Left kidney (tissue), 2 donors: Measurements from ENCODE around the gene UGT2A2. TPM values are rescaled to one million over a fixed set of nuclear protein-coding genes. Genes with fewer than 3 reads are reported as not detected.

Source experiments
- DNase-seq: peaks from one replicate; pipeline ENCODE4 v3.0.0-alpha.2; 2013
- polyA plus RNA-seq: library from polyadenylated mRNA; unstranded; fragments of 120-200 nt; gene quantifications from one replicate; pipeline ENCODE4 v1.2.1, GENCODE V29; 2013; ENCODE audit not compliant: insufficient read length

The UGT2A2 gene
- polyA plus RNA-seq, 1 donor, result not detected

GRCh38 chr4:69576251-69576877 lies 63.1 kb downstream of the UGT2A2 start:
- DNase-seq, result no peak

- no peak for DNase-seq
Observed at GRCh38 chr4:69568787-69569186, 70.7 kb downstream of the UGT2A2 start.

GRCh38 chr4:69563424-69563823 lies 76.0 kb downstream of the UGT2A2 start:
- no peak for DNase-seq

GRCh38 chr4:69549651-69550050 lies 89.8 kb downstream of the UGT2A2 start:
- no peak for DNase-seq

- DNase-seq, result no peak
Observed at GRCh38 chr4:69546134-69546765, 93.2 kb downstream of the UGT2A2 start.

Other genes with a start within 250 kb of the UGT2A2 start
- 0.96 TPM for gene UGT2B4, start 143.7 kb downstream of the UGT2A2 start, polyA plus RNA-seq
- gene UGT2A1, start 13.6 kb upstream of the UGT2A2 start, polyA plus RNA-seq, result 8.6 TPM
- 0.73 TPM for gene SULT1B1, start 121.0 kb upstream of the UGT2A2 start, polyA plus RNA-seq
- gene SULT1E1, start 220.5 kb upstream of the UGT2A2 start, polyA plus RNA-seq, result 585 TPM